Ovary (tissue), 3 donors: Measurements from ENCODE around the gene VAV2.

Source experiments
- CTCF ChIP-seq, 3 donors: fragments of 450-650 bp in 2 of 3; fragments of 200-600 bp in 1 of 3; IDR thresholded peaks; one replicate each; pipeline versions ENCODE4 v1.5.1 to v1.8.0; 2016 to 2022; ENCODE audit warnings: antibody characterized with exemption in 3 of 3, mild to moderate bottlenecking in 1 of 3
- EP300 ChIP-seq: sonication (generic); formaldehyde crosslinking; IDR thresholded peaks from one replicate; pipeline ENCODE4 v1.6.1; 2017; ENCODE audit warnings: antibody characterized with exemption
- POLR2A ChIP-seq: fragments of 450-650 bp; IDR thresholded peaks from one replicate; pipeline ENCODE4 v1.6.1; 2017; ENCODE audit warnings: antibody characterized with exemption, mild to moderate bottlenecking, moderate library complexity
- donor health status: DM: no; HTN: no; CAD: no.

DNA sequence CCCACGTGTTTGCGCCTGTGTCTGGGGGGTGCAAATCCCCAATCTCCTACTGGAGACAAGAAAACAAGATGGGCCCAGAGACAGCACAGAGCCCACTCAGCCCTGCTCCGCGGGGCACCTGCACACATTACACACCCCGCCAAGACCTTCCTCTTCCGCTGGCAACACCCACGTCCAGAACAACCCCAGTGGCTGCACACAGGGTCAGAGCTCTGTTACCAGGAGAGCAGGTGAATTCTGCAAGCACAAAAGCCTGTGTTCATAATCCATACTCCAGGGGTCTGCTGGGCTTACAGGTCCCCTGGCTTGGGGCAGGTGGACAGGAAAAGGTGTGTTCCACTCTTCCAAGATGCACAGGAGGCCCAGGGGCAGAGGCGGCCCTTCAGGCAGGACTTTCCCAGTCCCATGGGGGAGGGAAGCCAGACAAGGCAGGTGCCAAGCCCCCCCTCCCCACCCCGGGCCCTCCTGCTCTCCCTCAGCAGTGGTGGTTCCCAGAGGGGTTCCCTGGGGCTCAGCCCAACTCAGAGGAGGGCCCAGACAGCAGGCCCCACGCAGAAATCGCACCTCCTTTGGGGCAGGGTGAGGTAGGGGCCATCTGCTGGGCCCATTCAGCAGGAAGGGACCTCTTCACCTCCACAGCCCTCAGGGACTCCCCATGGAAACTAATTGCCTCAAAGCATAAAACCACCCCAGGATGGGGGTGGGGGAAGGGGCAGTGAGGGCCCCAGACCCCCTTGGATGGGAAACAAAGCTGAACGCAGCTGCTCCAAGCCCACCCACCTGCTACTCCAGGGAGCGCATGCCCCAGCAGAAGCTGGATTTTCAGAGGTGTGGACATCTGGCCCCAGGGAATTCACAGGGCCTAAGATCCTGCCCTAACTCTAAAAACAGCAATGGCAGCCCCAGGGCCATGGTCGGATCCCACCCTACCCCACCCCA, 105.3 kb downstream of the VAV2 start:
- TF ChIP-seq POLR2A (no peak), CTCF (IDR thresholded peaks at IDR 0.05) (no peak), EP300 (no peak)
